ENCODE data around the gene LIPI. TPM values are rescaled to one million over a fixed set of nuclear protein-coding genes. Genes with fewer than 3 reads are reported as not detected.
A peak's percentile ranks its signal among the peaks of the same experiment; 100 is the strongest.

Gene LIPI
- polyA plus RNA-seq, 1 experiment, result not detected

DNA sequence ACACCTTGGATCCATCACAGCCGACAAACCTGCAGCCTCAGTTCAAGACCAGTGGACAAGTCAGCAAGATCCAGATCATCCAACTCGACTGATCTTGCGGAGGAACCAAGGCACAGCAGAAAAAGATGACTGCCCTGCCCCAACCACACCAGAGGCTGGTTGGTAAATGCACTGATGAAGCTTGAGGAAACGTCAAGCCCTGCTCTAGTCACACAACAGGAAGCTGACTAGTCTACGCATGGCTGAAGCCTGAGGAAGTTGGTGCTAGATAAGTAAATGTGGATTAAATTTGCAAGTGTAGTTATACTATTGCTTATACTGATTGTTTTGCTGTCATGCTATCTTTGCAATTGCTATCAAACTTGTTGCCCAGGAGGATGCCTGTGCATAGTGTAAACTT is 89.0 kb downstream of the LIPI start:
- ChIA-PET CTCF (no interaction called here), POLR2A (no interaction called here)
- Histone ChIP-seq H3K4me3 (ENCODE audit: low read depth, low read length) (no peak overlapping the region), H3K27ac (ENCODE audit: low read depth, low read length) (no peak overlapping the region), H3K27me3 (ENCODE audit: control insufficient read depth, insufficient read depth, low read length) (no peaks in the 10 kb centered on the region), H3K9me3 (ENCODE audit: control insufficient read depth, insufficient read depth, low read length) (peaks cover 3% of the 10 kb centered on the region; the same call in 1 of the 2 replicates)
- DNase-seq (ENCODE audit: low read depth, low spot score), result no peak
- TF ChIP-seq CTCF (IDR thresholded peaks at IDR 0.05; ENCODE audit: low read depth, low read length), result no peak

GRCh38 chr21:14120091-14120734 is 90.5 kb downstream of the LIPI start:
- Histone ChIP-seq H3K4me3 (ENCODE audit: low read depth, low read length) (no peak overlapping the region), H3K27me3 (ENCODE audit: control insufficient read depth, insufficient read depth, low read length) (no peaks in the 10 kb centered on the region), H3K27ac (ENCODE audit: low read depth, low read length) (no peak overlapping the region), H3K9me3 (ENCODE audit: control insufficient read depth, insufficient read depth, low read length) (peaks cover 3% of the 10 kb centered on the region; the same call in 1 of the 2 replicates)
- POLR2A ChIA-PET, result no interaction called here
- peak; percentile 37 for TF ChIP-seq CTCF (IDR thresholded peaks at IDR 0.05; ENCODE audit: low read depth, low read length)
- no peak for DNase-seq (ENCODE audit: low read depth, low spot score)
- CTCF ChIA-PET, result interaction anchor here (0.7 to 1.5 kb wide), 3 partner anchors 9 to 73 kb away, joined by 3 to 8 read pairs (median 5); no protein-coding TSS in a partner anchor

GRCh38 chr21:14119038-14119437 is 91.7 kb downstream of the LIPI start:
- H3K27me3 ChIP-seq (ENCODE audit: control insufficient read depth, insufficient read depth, low read length), result no peaks in the 10 kb centered on the region
- POLR2A ChIA-PET, result no interaction called here
- H3K9me3 ChIP-seq (ENCODE audit: control insufficient read depth, insufficient read depth, low read length), result peaks cover 3% of the 10 kb centered on the region; the same call in 1 of the 2 replicates
- TF ChIP-seq CTCF (IDR thresholded peaks at IDR 0.05; ENCODE audit: low read depth, low read length), result no peak
- H3K4me3 ChIP-seq (ENCODE audit: low read depth, low read length), result no peak overlapping the region
- H3K27ac ChIP-seq (ENCODE audit: low read depth, low read length), result peak overlapping the region; percentile 22
- no peak for DNase-seq (ENCODE audit: low read depth, low spot score)
- CTCF ChIA-PET, result interaction anchor here (0.6 to 1.5 kb wide), 2 partner anchors 19 to 39 kb away, joined by 5 to 8 read pairs; no protein-coding TSS in a partner anchor

DNA sequence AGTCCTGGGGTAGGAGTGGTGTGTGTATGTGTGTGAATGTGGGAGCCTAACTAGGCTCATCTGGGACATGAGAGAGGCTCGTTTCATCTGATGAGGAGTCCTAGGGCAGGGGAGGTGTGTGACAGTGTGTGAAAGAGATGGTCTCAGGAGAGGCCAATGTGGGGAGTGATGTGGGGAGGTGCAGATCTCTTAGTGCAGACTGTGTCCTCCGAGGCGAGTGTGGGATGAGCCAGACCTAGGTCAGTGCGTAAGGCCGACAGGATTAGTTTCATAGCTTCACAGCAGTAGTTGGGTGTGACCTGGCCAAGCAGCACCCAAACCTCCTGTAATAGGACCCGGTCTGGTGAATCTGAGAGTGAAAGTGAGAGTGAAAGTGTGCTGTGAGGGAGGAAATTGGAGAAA is 94.7 kb downstream of the LIPI start:
- ChIA-PET CTCF (no interaction called here), POLR2A (no interaction called here)
- no peak overlapping the region for H3K27ac ChIP-seq (ENCODE audit: low read depth, low read length)
- no peak for TF ChIP-seq CTCF (IDR thresholded peaks at IDR 0.05; ENCODE audit: low read depth, low read length)
- no peak overlapping the region for H3K4me3 ChIP-seq (ENCODE audit: low read depth, low read length)
- no peak for DNase-seq (ENCODE audit: low read depth, low spot score)
- no peaks in the 10 kb centered on the region for H3K27me3 ChIP-seq (ENCODE audit: control insufficient read depth, insufficient read depth, low read length)
- peaks cover 3% of the 10 kb centered on the region; the same call in 1 of the 2 replicates for H3K9me3 ChIP-seq (ENCODE audit: control insufficient read depth, insufficient read depth, low read length)

DNA sequence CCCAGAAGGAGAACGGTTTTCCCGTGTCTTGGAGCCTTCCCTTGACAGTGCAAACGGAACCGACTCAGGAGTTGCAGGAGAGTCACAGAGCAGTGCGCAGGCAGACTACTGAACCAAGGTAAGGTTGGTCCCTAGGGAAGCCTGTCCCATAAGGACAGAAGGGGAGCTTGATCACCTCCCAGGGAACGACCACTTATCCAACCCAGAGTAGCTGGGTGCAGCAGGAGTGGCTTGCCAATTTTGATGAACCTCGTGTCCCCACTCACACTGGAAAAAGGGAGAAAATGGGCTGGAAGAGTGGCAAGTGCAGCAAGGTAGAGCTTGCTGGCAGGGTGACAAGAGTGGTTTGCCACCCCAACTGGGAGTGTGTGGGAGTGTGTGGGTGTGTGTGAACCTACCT is 95.1 kb downstream of the LIPI start:
- H3K27me3 ChIP-seq (ENCODE audit: control insufficient read depth, insufficient read depth, low read length), result no peaks in the 10 kb centered on the region
- POLR2A ChIA-PET, result no interaction called here
- CTCF ChIA-PET, result no interaction called here
- no peak for DNase-seq (ENCODE audit: low read depth, low spot score)
- TF ChIP-seq CTCF (IDR thresholded peaks at IDR 0.05; ENCODE audit: low read depth, low read length), result no peak
- H3K27ac ChIP-seq (ENCODE audit: low read depth, low read length), result no peak overlapping the region
- H3K4me3 ChIP-seq (ENCODE audit: low read depth, low read length), result no peak overlapping the region
- peaks cover 3% of the 10 kb centered on the region; the same call in 1 of the 2 replicates for H3K9me3 ChIP-seq (ENCODE audit: control insufficient read depth, insufficient read depth, low read length)

Measured in AG04450 (cell line).